C4-2B (cell line): ENCODE measurements around the gene RAPGEF6.

Experiments used
- H3K27ac ChIP-seq: fragments of 450-650 bp; 2 replicates; pipeline ENCODE4 v1.5.1; 2017
- ZFX ChIP-seq: fragments of 450-650 bp; IDR thresholded peaks from 2 replicates; pipeline ENCODE4 v1.6.1; 2017
- TF ChIP-seq, protein P1 (sequence below): fragments of 450-650 bp; conservative IDR thresholded peaks from 2 replicates; pipeline ENCODE4 v1.5.1; 2017; ENCODE audit warnings: mild to moderate bottlenecking

Gene RAPGEF6

DNA sequence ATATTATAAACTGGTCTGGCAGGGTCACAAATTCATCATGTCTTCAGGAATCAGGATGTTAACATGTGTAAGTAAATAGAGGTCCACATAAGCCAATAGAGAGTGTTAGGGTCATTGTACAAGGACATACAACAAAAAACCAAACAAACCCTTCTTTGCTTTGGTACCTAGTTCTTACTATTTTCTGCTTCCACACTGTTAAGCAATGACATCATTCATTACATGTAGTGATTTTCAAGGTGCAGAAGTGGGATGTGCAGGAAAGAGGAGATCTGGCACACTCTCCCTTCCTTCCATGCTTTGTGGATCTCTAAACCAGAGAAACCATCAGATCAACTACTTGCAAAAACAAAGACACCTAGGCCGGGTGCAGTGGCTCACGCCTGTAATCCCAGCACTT is 184.1 kb downstream of the RAPGEF6 start:
- no peak overlapping the region for H3K27ac ChIP-seq
- TF ChIP-seq ZFX: no peak
- TF ChIP-seq, protein P1, sequence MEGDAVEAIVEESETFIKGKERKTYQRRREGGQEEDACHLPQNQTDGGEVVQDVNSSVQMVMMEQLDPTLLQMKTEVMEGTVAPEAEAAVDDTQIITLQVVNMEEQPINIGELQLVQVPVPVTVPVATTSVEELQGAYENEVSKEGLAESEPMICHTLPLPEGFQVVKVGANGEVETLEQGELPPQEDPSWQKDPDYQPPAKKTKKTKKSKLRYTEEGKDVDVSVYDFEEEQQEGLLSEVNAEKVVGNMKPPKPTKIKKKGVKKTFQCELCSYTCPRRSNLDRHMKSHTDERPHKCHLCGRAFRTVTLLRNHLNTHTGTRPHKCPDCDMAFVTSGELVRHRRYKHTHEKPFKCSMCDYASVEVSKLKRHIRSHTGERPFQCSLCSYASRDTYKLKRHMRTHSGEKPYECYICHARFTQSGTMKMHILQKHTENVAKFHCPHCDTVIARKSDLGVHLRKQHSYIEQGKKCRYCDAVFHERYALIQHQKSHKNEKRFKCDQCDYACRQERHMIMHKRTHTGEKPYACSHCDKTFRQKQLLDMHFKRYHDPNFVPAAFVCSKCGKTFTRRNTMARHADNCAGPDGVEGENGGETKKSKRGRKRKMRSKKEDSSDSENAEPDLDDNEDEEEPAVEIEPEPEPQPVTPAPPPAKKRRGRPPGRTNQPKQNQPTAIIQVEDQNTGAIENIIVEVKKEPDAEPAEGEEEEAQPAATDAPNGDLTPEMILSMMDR: no peak

- no peak for TF ChIP-seq ZFX
- TF ChIP-seq, protein P1: no peak
- H3K27ac ChIP-seq: no peak overlapping the region
Observed at GRCh38 chr5:131441184-131441583, 193.8 kb downstream of the RAPGEF6 start.

- no peak overlapping the region for H3K27ac ChIP-seq
- no peak for TF ChIP-seq ZFX
- TF ChIP-seq, protein P1: no peak
Observed at GRCh38 chr5:131436081-131436480, 198.9 kb downstream of the RAPGEF6 start.

DNA sequence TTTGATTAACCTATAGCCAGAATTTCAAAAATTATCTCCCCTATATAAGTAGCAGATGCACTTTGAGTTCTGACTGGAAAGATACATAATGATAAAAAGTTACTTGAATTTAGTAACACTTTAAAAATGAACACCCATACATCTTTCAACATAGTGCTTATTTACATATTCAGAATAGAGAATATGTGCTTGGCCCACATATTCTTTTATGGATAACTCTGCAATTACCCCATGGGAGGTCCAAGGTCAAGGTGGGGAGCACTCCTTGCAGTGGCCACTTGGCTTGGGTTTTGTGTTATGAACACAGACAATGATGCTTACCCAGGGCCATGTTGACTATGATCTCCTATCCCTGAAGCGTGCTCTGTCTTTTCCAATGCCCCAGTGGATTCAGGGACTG is 201.9 kb downstream of the RAPGEF6 start:
- TF ChIP-seq, protein P1: no peak
- TF ChIP-seq ZFX: no peak
- H3K27ac ChIP-seq: no peak overlapping the region

- TF ChIP-seq, protein P1: no peak
- no peak for TF ChIP-seq ZFX
- no peak overlapping the region for H3K27ac ChIP-seq
Observed at GRCh38 chr5:131431794-131432193, 203.2 kb downstream of the RAPGEF6 start.

- H3K27ac ChIP-seq: no peak overlapping the region
- TF ChIP-seq ZFX: no peak
- TF ChIP-seq, protein P1: no peak
Observed at GRCh38 chr5:131430794-131431193, 204.2 kb downstream of the RAPGEF6 start.

DNA sequence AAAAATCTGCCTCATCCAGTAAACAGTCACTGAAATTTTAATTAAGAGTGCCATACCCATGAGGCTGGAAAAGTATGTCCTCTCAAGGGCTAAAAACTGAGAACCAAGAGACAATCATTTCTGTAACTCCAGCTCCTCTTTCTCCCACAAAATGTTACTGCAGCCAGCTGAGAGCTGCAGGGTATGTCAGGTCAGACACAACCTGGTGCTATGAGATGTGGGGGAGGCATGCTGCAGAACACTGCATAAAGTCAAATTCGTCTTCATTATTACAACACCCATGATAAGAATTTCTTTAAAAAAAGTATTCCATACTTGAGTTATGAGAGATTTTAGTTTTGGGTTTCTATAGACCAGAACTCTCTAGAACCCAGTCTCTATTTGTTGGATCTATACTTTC is 209.0 kb downstream of the RAPGEF6 start:
- H3K27ac ChIP-seq: no peak overlapping the region
- TF ChIP-seq, protein P1: no peak
- TF ChIP-seq ZFX: no peak
